ENCODE results near the gene COQ8B.
"Not testable (repeated sequence)": the region's sequence is repeated elsewhere in the genome, so short reads cannot be mapped to it uniquely, and the experiment has no call there.

Gene COQ8B

DNA sequence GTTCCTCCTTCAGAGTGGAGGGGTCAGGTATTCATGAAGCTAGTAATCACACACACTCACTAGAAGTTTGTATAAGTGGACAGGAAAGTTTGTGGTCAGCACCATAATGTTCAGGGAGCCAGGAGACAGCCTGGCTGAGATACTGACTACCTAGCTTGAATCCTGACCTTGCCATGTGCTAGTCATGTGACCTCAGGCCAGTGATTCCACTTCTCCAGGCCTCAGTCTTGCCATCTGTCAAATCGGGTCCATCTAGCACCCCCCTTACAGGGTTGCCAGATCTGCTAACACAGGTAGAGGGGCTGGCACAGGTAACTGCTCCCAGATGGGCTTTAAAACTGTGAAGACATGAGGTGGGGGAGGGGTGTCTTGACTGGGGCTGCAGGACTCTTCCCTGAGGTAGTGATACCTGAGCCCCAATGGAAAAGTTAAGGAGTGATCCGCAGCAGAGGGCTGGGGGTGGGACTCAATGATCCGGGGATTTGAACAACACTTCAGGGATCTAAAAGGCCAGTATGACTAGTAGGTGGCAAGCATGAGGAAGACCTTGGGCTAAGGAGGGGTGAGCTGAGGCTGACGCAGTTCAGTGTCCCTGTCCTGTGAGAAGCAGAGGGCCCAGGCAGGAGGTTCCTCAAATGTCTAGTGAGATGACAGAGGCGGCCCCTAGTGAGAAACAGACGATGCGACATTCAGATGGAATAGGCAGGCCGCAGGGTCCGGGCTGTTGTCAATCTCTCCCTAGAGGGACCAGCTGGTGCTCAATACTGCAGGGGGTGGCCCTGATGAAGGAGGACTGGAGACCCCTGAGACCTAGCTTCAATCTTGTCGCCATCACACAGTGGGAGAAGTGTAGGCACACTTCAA lies 25.1 kb upstream of the COQ8B start:
- no peak for DNase-seq

DNA sequence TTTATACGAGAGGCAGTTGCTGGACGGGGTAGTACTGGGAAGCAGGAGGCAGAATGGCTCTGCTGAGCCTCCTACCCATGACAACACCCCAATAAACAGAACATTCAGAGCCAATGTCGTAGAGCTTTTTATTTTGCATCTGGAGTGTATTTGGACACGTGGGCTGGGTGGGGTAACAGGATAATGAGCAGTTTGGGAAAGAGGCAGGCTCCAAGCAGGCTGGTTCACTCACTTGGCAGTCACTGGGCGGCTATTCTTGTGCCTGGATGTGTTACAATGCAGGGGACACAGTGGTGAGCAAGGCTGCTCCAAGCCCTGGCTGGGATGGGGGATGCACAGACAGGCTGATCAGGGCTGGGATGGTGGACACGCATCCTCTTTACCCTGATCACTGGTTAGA lies 24.1 kb upstream of the COQ8B start:
- no peak for DNase-seq

DNA sequence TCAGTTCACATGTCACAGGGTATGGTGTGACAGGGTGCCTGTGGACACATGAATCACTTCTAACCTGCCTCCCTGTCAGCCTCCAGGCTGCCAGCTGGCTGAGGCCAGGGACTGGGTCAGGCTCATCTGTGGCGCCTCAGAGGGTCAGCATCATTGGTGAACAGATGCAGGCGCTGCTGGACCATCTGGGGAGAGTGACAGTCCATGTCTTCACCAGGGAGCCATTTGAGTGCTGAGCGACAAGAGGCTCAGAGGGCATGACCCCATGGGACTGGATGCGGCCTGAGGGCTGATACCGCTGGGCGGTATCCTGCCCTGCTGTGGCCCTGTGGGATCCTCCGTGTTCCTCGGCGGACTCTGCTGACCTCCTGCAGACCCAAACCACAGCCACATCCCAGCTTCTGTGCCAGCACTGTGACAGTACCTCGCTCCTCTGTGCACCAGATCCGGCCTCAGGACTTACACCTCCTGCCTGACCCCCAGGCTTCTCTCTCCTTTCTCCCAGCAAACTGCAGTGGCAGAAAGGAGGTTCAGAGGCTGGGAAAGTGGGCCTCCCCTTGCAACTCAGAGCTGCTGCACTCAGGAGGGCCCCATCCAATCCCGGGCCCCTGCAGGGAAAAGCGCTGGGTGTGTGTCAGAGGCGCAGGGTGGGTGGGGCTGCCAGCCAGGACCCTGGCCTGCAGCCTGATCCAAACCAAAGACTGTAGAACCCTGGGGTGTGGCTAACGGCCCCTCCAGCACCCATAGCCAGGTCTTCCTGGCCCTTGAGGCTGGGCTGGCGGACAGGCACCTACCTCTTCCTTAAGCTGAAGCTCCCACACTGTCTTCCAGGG lies 23.4 kb upstream of the COQ8B start:
- DNase-seq = no peak

DNA sequence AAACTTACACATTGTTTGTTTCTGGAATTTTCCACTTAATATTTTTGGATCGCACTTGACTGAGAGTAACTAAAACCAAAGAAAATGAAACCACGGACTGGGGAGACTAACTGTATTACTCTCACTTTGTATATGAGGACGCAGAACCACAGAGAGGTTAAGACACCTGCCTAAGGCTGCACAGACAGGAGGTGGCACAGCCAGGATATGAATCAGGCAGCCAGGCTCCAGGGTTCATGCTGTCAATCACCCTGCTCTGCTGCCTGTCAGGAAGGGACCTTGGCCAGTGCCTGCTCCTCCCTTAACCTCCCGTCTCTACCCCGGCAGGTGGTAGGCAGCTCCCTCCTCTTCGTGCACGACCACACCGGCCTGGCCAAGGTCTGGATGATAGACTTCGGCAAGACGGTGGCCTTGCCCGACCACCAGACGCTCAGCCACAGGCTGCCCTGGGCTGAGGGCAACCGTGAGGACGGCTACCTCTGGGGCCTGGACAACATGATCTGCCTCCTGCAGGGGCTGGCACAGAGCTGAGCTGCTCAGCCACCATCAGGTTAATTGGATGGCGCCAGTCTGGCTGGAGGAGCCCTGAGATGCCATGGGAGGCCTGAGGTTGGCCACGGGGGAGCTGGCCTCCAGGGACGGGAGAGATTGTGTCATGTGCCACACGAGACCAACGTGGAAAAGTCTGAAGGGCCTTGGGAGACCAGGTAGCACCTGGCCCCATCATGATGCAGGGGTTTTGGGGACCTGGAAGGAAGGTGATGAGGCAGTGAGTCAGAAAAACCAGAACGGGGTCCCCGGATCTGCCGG lies 22.5 kb upstream of the COQ8B start:
- no peak for DNase-seq

DNA sequence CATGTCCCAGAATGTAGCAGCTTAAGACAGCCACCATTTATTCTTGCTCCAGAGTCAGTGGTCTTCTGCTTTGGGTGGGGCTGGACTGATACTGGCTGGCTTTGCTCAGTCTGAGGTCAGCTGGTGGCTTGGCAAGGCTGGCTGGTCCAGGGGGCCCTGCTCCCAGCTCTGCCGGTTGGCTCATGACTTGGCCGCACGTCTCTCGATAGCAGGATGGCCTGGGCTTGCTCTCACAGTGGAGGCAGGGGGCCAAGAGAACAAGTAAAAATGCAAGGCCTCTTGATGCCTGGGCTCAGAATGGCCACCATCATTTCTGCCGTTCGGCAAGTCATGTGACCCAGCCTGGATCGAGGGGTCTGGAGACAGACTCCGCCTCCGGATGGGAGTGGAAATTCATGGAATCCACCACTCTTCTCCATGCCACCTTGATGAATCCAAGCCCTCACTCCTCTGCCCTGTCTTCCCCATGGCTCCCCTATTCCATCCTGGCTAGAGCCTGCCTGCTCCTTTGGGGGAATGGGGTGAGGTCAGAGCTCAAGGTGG lies 20.5 kb upstream of the COQ8B start:
- DNase-seq = no peak

DNA sequence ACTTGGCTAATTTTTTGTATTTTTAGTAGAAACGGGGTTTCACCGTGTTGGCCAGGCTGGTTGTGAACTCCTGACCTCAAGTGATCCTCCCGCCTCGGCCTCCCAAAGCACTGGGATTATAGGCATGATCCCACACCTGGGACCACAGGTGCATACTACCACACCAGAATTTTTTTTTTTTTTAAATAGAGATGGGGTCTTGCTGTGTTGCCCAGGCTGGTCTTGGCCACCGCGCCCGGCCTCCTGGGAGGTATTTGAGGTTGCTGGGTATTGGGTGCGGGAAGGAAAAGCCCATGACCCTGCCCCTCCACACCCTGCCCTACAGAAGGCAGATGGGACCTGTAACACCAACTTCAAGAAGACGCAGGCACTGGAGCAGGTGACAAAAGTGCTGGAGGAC lies 20.0 kb upstream of the COQ8B start:
- DNase-seq = no peak

DNA sequence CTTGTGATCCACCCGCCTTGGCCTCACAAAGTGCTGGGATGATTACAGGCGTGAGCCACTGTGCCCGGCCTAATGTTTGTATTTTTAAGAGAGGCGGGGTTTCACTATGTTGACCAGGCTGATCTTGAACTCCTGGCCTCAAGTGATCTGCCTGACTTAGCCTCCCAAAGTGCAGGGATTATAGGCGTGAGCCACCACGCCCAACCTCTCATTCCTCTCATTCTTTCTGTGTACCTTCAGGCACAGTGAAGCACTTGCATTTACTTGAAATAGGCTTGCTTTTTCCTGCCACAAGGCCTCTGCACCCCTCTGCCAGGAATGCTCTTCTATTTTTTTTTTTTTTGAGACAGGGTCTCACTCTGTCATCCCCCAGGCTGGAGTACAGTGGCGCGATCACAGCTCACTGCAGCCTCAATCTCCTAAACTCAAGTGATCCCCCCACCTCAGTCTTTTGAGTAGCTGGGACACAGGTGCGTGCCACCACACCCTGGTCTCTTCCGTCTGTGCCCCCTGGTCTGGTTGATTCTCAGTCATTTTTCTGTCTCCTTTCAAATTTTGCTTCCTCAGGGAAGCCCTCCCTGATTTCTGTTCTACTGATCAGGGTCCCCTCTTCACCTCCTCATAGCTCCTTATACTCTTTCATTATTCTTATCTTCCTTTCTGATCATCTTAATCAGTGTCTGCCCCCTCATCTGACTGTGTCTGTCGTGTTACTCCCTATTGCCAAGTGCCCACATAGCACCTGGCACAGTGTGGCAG lies 18.5 kb upstream of the COQ8B start:
- no peak for DNase-seq

DNA sequence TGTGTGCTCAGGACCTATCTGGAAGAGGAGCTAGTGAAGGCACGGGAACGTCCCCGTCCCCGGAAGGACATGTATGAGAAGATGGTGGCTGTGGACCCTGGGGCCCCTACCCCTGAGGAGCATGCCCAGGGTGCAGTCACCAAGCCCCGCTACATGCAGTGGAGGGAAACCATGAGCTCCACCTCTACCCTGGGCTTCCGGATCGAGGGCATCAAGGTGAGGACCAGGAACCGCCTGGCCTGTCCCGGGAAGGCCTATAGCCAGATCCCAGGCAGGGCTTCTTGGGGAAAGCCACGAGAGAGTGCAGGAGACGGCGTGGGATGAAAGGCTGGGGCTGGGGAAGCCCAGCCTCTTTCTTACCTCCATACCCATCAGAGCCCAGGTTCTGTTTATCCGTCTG lies 16.5 kb upstream of the COQ8B start:
- DNase-seq = no peak

DNA sequence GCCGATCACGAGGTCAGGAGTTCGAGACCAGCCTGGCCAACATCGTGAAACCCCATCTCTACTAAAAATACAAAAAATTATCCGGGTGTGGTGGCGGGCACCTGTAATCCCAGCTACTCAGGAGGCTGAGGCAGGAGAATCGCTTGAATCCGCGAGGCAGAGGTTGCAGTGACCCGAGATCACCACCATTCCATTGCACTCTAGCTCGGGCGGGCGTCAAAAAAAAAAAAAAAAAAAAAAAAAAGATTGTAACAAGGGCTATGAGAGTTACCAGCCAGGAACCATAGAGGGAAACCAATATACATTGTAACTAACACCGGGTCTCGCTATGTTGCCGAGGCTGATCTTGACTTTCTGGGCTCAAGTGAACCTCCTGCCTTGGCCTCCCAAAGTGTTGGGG lies 15.6 kb upstream of the COQ8B start:
- not testable (repeated sequence) for DNase-seq

DNA sequence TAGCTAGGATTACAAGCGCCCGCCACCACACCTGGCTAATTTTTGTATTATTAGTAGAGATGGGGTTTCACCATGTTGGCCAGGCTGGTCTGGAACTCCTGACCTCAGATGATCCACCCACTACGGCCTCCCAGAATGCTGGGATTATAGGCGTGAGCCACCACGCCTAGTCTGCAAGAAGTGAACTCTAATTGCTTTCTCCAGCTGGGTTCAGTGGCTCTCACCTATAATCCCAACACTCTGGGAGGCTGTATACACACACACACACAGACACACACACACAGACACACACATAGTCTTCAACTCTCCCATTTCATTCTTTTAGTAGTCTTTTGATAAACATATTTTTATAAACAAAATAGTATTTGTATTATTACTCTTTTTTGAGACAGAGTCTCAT lies 13.4 kb upstream of the COQ8B start:
- not testable (repeated sequence) for DNase-seq

DNA sequence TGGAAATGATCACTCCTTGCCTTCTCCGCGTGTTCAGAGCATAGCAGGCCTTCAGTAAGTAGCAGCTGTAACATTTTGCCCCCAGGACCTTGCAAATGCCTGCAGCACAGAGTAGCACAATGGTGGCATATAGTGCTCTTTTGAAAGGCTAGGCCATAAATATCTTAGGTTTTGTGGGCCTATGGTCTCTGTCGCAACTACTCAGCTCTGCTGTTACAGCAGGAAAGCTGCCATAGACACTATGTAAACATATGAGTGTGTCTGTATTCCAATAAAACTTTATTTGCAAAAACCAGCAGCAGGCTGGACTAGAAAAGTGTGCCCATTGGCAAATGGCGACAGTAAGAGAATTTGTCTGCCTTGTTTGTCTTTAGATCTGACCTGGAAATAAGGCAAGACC lies 9.6 kb upstream of the COQ8B start:
- DNase-seq = no peak

DNA sequence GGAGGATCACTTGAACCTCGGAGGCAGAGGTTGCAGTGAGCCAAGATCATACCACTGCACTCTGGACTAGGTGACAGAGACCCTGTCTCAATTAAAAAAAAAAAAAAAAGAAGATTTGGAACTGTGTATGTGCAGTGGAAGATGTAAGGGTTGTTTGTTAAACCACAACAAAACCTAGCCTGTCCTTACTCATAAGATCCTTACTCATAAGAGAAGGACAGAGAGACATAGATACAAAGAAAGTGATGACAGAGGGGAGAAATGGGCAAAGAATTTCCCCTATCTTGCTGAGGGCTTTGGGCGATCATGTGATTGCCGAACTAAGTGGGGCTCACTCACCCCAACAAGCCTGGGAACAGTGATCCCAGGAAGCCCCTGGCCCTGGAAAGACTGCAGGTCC lies 8.2 kb upstream of the COQ8B start:
- DNase-seq = peak; percentile 15

DNA sequence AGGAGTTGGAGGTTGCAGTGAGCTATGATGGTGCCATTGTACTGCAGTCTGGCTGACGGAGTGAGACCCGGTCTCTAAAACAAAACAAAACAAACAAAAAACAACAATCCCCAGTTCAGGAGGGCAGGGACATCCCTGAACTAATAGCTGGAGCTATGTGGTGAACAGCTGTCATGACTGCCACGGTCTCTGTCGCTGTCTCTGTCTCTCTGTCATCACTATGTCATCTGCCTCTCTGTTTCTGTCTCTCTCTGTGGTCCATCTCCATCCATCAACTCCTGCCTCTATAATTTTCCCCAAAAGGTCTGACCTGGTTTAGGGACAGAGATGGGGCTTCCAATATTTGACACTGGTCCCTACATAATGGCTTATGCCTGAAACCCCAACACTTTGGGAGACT lies 7.6 kb upstream of the COQ8B start:
- no peak for DNase-seq

DNA sequence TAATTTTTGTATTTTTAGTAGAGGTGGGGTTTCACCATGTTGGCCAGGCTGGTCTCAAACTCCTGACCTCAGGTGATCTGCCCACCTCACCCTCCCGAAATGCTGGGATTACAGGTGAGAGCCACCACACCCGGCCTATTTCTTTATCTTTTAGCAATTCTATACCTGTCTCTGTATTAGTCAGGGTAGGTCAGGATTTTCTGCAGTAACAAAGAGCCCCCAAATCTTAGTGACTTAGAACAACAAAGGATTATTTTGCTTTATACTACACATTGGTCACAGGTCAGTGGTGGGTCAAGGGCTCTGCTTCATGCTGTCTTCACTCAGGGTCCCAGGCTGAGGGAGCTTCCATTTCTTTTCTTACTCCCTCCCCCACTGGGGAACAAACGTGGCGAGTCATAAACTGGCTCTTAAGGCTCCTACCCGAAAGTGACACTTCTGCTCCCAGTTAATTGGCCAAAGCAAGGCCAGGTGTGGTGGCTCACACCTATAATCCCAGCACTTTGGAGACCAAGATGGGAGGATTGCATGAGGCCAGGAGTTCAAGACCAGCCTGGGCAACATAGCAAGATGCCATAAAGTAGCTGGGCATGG lies 7.1 kb upstream of the COQ8B start:
- no peak for DNase-seq

DNA sequence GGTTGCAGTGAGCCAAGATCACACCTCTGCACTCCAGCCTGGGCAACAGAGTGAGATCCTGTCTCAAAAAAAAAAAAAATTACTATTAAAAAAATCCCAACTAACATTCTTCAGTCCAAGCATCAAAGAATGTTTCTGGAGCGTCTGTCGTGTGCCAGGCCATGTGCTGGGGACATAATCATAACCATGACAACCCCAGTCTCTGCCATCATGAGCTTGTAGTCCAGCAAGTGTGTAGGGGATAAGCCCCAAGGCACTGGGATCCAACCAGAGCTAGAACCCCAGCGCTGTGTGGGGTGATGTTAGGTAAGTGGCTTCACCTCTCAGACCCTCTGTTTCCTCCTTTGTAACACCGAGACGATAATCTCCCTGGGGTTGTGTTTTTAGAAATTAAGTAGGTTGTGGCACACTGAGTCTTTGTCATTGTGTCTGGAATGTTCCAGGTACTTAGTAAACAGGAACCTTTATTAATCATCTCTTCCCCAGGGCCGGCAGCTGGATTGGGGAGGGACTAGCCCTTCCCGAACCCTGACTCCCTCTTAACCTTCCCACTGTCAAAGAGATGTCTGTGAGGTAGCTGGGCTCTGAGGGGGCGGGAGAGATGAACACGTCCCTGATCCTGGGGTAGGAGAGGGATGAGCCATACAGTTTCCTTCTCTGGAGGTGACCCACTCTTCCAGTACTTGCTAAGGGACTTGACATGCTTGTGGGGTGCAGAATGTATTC lies 5.4 kb upstream of the COQ8B start:
- no peak for DNase-seq

DNA sequence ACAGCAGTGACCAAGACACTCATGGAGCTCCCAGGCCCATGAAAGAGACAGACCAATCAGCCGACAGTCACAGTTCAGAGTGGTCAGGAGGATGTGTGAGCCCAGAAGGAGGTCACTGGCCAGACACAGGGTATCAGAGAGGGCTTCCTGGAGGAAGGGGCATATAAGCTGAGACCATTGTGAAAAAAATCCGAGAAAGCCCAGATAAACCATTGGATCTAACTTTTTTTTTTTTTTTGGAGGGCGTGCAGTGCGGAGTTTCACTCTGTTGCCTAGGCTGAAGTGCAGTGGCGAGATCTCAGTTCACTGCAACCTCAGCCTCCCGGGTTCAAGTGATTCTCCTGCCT lies 4.4 kb upstream of the COQ8B start:
- no peak for DNase-seq

DNA sequence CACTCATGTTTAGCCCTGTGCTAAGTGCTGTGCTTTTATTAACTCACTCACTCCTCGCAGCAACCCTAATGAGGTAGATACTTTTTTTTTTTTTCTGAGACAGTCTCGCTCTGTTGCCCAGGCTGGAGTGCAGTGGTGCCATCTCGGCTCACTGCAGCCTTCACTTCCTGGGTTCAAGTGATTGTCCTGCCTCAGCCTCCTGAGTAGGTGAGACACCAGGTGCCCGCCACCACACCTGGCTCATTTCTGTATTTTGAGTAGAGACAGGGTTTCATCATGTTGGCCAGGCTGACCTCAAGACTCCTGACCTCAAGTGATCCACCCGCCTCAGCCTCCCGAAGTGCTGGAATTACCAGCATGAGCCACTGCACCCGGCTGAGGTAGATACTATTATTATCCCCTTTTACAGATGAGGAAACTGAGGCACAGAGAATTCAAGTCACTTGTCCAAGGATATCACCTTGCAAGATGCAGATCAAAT lies 2.8 kb upstream of the COQ8B start:
- DNase-seq = no peak

DNA sequence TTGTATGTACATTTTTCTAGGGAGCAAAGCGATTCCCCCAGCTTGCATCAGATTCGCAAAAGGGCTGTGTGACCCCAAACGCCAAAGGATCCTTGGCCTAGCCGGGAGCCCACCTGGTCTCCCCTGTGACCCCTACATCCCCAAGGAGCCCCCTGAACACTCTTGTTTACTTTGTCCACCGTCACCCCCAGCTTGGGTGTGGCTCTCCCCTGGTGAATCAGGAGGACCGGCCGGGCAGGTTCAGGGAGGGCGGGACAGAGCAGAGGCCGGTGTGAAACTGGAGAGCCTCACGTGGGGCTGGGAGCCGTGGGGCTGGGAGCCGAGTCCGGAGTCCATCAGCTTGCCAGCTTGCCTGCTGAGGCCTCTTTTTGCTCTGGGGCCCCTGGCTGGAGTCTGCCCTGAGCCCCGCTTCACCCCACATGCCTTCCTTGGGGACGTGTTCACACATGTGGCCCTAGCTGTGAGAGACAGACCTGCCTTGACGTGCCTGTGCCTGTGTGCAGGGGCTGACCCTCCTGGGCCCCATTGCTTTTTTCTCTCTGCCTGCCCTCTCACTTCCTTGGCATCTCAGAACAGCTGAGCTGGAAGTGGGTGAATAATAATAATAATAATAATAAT lies 2.2 kb upstream of the COQ8B start:
- peak; percentile 18 for DNase-seq

DNA sequence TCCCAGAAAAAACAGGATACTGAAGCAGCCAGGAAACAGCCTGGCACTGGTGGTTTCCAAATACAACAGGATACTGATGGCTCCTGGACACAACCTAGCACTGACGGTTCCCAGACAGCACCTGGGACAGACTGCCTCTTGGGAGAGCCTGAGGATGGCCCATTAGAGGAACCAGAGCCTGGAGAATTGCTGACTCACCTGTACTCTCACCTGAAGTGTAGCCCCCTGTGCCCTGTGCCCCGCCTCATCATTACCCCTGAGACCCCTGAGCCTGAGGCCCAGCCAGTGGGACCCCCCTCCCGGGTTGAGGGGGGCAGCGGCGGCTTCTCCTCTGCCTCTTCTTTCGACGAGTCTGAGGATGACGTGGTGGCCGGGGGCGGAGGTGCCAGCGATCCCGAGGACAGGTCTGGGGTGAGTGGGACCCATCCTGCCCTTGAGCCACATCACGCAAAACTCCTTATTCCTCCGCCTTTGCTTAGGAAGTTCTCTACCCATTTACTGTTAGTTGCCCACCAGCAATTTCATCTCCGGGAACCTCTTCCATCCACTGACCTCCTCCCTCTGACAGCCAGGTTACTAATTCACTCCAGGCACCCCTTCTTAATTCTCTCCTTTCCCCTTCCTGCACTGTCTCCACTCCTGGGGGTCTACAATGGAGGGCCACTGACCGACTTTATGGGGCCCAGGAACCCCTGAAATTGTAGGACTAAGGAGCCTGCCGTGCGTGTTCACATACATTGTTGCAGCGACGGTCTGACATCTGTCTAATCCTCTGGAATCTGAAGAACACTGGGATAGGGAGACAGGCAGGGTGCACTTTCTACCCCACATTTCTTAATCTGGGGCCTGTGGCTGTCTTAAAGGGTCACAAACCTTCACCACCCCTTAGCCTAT lies 1.4 kb upstream of the COQ8B start:
- no peak for DNase-seq

Data from activated CD4-positive, alpha-beta T cell treated with anti-CD3 and anti-CD28 coated beads for 48 hours (primary cell).